ENCODE data around the gene SPTBN4.
"Not testable (repeated sequence)": the region's sequence is repeated elsewhere in the genome, so short reads cannot be mapped to it uniquely, and the experiment has no call there.

Gene SPTBN4

DNA sequence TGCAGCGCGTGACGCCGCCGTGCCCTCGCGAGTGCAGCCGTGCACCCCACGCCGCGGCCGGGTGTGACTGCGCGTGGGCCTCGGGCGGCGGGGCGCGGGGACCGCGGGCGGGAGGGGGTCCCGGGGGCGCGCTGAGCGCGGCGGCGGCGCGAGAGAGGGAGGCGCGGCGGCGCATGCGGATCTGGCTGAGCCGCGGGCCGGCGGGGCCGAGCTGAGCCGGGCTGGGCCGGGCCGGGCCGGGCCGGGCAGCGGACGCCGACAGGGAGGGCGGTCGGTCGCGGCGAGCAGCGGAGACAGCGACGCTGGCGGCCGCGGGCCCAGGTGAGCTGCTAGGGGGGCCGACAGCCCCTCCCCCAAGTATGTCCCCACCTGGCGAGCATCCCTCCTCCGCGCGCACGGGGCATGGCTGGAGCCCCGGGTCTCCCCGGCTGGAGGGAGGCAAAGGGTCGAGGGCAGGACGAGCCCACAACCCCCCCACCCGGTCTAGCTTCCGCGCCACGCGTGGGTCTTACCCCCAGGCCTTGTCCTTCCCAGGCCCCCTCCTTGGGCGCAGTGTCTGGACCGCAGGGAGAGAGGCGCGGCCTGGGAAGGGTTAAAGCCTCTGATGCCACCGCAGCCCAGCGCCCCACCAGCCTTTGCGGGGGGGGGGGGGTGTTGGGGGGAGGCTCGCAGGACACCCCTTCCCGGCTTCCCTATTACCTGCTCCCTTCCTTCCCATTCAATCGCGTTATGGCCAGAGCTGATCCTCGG, at the start of gene SPTBN4:
SPTBN4 (plus strand) TSS at position 17 of the 750 bp plus-strand sequence. CDS start 5,621 bp downstream, outside the sequence.
- no peak for DNase-seq

DNA sequence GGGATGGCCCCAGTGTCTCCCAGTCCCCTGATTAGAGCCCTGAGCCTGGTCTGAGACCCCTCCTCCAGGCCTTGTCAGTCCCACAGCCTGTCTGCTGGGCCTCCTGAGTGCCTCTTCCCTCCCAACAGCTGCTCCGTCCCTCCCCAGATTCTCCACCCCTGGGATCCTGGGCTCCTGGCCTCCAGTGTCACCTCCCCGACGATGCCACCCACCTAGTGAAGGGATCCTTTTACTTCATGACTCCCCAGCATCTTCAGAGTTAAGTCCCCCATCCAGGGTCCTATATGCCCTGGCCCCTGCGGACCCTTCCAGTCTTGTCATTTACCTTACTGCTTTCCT, 49.2 kb upstream of the SPTBN4 start:
- DNase-seq: no peak

DNA sequence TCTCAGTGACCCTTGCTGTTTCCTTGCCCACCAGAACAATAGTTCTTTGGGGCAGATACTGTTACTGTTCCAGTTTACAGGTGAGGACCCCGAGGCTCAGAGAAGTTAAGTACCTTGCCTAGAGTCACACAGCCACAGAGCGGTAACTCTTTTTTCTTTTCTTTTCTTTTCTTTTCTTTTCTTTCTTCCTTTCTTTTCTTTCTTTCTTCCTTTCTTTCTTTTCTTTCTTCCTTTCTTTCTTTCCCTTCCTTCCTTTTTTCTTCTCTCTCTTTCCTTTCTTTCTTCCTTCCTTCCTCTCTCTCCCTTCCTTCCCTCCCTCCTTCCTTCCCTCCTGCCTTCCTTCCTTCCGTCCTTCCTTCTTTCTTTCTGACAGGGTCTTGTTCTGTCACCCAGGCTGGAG, 48.8 kb upstream of the SPTBN4 start:
- no peak for DNase-seq

DNA sequence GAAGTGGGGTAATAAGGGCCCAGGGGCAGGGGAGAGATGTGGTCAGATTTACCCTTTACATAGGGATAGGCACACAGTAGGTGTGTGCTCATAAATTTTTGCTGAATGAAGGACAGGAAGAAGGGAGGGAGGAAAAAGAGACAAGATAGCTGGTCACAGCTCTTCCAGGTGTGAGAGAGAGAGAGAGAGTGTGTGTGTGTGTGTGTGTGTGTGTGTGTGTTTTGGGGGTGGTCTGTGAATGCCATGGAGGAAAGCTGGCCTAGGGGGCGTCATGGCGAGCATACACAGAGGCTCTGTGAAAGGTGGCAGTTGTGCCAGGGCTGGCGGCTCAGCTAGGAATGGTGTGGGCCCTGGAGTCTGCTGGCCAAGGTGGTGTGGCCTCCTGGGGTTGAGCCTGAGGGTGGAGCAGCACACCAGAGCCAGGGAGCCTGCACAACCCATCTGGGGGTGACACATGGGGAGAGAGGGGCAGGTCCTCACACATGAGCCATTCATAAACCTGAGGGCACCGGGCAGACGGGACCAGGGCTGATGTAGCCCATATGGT, 47.7 kb upstream of the SPTBN4 start:
- DNase-seq: no peak

DNA sequence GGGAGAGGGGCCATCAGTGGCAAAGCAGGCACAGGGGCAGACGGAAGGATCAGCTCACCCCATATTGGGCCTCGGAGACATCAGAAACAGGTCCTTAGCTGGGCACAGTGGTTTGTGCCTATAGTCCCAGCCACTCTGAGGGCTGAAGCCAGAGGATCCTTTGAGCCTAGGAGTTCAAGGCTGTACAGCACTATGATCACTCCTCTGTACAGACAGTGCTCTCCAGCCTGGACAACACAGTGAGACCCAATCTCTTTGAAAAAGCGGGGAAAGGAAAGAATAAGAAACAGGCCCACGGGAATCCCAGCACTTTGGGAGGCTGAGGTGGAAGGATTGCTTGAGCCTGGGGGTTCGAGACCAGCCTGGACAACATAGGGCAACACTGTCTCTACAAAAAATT, 47.0 kb upstream of the SPTBN4 start:
- no peak for DNase-seq

DNA sequence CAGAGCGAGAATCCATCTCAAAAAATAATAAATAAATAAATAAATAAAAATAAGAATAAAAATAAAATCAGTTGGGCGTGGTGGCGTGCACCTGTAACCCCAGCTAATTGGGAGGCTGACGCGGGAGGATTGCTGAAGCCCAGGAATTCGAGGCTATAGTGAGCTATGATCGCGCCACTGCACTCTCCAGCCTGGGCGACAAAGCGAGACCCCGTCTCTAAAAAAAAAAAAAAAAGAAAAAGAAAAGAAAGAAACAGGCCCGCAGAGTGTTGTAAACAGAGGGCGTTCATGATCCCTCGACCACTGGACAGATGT, 46.4 kb upstream of the SPTBN4 start:
- no peak for DNase-seq

DNA sequence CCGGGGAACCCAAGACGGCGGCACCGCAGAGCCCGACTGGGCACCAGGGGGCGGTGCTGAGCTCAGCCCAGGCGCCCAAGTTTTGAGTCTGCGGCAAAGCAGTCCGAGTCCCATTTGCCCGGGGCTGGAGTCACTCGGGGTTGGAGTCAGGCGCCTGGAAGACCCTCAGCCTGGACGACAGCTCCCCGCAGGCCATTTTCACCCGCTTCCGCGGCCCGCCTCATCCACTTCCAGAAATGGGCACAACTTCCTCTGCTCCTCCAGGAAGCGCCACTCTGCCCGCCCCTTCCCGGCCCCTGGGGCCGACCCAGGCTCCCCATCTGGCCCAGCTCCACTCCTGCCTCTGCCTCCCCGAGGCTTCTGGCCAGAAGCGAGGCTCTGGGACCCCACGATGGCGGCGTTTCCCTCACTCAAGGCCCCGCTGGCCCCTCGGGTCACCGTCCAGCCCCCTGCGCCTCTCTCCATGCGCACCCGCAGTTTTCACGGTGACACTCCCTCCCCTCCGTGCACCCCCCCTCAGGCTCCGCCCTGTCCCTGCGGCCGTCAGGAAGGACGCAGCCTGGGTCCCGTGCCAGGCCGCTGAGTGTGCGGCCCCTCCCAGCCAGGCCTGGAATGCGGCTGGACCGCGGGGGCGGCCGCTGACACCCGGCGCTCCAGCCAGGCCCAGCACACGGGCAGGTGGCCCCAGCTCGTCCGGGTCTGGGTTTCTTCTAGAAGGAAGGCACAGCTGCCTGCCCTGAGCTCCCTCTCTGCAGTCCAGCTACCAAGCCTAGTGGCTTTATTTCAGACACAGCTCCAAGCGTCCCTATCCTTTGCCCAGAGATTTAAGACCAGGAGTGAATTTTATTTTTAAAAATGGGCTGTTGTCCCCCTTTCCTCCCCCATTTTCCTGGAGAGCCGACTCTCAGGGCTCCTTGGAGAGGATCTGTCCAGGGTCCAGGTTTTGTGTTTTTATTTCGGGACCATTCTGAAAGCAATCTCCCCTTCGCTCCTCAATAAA, 45.7 kb upstream of the SPTBN4 start:
- peak; percentile 89 for DNase-seq

DNA sequence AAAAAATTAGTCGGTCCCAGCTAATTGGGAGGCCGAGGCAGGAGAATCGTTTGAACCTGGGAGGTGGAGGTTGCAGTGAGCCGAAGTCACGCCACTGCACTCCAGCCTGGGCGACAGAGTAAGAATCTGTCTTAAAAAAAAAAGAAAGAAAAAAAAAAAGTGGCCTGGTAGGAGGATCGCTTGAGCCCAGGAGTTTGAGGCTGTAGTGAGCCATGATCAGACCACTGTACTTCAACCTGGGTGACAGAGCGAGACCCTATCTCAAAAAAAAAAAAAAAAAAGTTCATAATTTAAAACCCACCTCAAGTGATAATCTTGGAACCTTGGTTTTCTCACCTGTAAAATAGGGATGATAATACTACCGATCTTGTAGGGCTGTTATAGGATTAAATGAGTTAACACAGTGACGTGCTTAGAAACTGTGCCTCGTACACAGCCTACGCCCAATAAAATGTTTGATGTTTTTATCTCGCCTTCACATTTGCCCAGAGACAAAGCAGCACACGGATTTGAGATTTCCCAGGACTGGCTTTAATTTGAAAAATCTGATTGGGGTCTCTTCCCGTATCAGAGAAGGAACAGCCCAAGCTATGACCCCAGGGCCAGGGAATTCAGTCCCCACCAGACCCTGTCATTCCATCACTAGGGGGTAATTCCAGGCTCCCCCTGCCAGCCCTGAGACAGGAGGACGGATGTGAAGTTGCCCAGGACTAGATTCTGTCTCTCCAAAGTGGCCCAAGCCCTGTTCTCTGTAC, 44.6 kb upstream of the SPTBN4 start:
- no peak for DNase-seq

DNA sequence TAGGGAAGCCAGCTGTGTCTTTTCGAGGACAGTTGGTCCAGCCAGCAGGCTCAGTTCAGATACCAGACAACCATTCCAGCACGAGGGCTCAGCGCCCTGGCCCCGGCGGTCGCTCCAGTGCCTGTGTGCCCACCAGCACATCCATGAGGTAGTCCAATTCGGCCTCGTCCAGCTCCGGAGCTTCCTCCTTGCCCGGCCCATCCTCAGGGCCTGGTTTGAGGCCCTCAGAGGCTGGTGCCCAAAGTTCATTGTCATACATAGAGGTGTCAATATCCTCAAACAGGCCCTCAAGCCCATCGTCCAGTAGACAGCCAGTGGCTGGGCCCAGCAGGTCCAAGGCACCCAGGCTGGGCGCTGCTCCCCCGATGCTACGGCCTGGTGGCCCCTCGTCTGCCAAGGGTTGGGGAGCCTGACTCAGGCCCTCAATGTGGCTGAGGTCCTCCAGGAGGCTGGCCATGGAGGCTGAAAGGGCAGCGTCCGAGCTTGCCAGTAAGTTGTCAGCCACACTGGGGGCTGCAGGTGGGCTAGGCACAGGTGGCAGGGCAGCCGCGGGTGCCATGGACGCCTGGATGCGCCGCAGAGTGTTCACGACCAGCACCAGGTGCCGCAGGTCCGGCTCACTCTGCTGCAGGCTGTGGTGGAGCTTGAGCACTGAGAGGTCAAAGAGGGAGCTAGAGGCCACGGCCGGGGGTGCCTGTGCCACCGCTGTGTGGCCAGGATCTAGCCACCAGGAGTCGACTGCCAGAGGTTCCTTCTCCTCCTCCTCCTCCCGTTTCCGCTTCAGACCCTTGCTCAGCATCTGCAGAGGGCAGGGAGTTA, 43.8 kb upstream of the SPTBN4 start:
- DNase-seq: no peak

DNA sequence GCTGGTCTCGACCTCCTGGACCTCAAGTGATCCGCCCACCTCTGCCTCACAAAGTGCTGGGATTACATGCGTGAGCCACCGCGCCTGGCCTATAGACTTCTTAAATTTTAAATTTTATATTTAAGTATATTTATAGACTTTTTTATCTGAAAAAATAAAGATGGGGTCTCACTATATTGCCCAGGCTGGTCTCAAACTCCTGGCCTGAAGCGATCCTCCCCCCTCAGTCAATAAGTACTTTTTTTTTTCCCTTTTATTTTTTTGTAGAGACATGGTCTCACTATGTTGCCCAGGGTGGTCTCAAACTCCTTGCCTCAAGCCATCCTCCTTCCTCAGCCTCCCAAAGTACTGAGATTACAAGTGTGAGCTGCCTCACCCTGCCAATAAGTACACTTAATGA, 42.9 kb upstream of the SPTBN4 start:
- no peak for DNase-seq

DNA sequence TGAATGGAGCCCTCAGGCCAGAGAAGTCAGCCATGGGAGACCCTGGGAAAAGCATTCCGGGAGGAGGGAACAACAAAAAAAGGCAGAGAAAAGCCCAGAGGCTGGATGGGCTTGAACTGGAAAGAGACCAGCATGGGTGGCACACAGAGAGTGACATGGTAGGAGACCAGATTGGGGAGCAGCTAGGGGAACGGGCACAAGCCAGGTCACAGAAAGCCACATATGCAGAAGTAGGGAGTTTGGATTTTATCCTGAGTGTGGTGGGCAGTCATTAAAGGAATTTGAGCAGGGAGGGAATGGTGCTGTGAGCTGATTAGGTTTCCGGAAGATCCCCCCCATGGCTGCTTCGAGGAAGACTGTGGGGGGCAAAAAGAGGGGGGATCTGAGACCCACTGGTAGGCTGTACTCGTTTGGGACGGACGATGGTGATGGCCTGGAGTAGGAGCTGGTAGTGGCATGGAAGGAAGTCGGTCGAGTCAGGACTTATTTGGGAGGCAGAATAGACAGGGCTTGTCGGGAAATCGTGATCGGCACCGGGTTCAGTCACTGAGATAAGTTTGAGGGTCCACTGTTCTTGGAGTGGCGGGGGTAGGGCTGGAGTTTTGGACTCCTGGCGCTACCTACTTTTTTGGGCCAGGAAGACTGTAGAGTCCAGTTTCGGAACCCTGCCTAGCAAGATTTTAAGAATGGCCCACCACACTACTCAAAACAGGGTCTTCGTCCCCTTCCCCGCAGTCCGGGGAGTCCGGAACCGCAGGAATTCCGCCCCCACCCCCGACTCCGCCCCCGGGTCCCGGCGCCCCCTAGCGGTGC, 42.0 kb upstream of the SPTBN4 start:
- peak; percentile 37 for DNase-seq

DNA sequence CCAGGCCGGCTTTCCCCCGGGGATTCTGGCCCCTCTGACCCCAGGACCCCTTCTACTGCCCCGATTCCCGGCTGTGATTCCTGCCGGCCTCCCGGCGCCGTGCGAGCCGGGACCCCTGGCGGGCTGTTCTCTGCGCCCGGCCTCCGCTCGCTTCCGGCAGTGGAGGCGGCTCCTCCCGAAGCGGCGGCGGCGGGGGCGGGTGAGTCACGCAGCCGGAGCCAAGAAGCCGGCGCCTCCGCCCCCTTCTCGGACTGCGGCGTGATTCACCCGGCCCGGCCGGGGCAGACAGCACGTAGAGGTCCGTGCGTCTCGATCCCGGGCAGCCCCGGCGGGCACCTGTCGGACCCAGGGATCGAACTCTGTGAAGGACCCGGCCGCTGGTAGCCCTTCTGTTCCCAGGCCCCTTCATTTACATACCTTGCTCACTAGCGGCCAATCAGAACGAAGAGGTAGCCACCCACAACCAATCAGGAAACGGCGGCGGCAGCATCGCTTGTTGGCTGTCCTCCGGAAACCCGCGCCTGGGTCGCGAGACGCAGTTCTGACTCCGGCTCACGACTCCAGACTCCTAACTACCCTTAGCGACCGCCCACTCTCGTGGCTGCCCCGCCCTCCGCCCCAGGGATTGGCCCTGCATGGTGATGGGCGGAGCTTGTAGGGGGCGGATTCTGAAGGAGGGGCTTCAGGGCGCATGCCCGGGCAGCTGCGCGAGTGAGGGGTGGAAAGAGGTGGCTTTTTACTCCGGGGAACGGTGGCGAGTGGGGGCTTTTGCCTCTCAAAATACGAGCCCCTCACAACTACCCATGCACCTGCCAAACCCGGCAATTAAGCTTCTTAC, 41.1 kb upstream of the SPTBN4 start, which contains the start of gene SERTAD1:
SERTAD1 (minus strand) TSS at position 543 of the 838 bp plus-strand sequence. CDS start 2,446 bp downstream, outside the sequence.
- DNase-seq: peak; percentile 99

DNA sequence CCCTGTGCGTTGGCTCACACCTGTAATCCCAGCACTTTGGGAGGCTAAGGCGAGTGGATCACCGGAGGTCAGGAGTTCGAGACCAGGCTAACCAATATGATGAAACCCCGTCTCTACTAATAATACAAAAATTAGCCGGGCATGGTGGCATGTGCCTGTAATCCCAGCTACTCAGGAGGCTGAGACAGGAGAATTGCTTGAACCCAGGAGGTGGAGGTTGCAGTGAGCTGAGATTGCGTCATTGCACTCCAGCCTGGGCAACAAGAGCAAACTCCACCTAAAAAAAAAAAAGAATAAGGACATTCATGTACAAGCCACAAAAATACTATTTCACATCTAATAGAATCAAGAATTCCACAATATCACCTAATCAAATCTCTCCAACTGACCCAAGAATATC, 38.6 kb upstream of the SPTBN4 start:
- not testable (repeated sequence) for DNase-seq

DNA sequence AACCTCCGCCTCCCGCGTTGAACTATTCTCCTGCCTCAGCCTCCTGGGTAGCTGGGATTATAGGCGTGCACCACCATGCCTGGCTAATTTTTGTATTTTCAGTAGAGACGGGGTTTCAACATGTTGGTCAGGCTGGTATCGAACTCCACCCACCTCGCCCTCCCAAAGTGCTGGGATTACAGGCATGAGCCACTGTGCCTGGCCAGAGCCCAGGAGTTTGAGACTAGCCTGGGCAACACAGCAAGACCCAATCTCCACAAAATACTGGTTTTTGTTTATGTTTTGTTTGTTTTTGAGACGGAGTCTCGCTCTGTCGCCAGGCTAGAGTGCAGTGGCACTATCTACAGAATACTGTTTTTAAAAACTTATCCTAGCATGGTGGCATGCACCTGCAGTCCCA, 36.6 kb upstream of the SPTBN4 start:
- not testable (repeated sequence) for DNase-seq

DNA sequence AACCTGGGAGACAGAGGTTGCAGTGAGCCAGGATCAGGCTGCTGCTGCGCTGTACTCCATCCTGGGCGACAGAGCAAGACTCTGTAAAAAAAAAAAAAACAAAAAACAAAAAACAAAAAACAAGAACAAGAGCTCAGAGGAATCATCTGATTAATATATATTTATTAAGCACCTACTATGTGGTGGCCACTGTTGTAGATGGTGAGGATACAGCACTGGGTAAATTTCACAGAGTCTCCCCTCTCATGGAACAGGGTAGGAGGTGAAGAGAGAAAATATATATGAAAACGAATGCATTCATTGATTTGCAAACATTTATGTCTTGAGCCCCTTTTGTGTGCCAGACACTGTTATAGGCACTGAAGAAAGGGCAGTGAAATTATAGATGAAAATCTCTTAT, 35.1 kb upstream of the SPTBN4 start:
- no peak for DNase-seq

DNA sequence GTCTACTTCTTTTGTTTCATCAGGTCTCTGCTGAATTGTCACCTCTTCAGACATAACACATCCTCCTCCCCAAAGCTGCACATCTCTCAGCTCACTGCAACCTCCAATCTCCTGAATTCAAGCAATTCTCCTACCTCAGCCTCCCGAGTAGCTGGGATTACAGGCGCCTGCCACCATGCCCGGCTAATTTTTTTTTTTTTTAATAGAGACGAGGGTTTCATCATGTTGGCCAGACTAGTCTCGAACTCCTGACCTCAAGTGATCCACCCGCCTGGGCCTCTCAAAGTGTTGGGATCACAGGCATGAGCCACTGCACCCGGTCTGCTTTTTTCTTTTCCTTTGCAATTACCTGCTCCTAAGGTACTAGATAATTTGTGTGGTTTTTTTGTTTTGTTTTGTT, 34.0 kb upstream of the SPTBN4 start:
- not testable (repeated sequence) for DNase-seq

DNA sequence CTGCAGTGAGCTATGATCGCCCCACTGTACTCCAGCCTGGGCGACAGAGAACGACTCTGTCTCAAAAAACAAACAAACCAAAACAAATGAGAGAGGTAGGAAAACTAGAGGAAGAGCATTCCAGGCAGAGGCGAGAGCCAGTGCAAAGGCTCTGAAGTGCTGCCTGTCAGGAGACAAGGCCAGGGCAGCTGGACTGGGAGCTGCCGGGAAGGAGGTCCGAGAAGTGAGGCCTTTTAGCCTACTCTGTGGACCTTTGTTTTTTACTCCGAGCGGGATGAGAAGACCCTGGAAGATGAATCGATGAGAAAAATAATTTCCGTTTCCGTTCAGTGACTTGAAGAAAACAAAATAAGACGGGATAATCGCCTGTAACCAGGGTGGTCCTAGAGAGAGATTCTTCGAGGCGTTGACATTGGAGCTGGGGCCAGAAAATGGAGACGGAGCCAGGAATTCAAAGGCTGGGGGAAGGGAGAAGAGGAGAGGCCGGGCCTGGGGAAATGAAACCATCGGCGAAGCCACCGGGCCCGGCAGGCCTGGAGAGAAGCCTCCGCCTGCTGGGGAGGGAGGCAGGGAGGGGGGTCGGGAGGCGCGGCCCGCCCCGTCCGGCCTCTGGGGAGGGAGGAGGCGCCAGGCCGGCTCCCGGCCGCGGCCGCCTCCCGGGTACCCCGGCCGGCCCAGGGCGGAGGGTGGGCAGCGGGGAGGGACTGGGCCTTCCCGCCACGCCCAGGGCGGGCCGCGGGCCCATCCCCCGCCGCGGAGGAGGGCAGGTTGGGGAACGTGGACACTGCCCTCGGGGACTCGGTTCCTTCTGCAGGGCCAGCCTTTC, 33.2 kb upstream of the SPTBN4 start:
- peak; percentile 94 for DNase-seq

DNA sequence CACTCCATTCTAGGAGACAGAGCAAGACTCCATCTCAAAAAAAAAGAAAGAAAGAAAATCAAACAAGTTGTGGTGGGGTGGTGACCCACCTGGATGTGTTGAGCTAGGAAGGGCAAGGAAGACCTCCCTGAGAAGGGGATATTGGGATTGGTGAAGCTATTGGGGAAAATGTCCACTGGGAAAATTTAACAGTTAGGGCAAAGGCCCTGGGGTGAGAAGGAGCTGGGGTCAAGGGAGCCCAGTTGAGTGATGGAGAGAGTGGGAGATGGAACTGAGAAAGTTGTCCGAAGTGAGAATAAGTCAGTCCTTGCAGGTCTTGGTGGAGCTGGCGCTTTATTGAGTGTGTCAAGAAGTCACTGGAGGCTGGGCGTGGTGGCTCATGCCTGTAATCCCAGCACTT, 28.5 kb upstream of the SPTBN4 start:
- DNase-seq: no peak

DNA sequence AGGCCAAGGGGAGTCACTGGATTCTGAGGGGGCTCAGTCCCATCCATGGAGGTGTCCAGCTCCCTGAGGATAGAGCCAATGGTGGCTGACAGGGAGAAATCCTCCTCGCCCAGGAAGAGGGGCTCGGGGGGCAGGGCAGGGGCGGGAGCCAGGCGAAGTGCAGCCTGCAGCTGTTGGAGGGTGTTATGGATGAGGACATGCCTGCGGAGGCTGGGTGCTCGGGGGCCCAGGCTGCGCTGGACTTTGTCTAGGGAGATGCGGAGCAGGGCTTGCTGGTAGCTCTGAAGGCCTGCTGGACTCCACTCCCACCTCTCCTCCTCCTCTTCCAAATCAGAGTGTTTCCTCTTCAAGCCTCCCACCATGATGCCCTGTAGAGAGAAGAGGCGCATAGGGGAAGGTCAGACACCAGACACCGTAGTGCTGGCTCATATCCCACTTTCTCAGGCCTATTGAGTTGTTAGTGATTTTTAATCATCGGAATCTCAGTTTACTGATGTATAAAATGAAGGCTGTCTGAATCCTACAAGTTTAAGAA, 25.0 kb upstream of the SPTBN4 start:
- DNase-seq: no peak
